ENCODE results near the gene DTX2. TPM values are rescaled to one million over a fixed set of nuclear protein-coding genes. Genes with fewer than 3 reads are reported as not detected.
"Not testable (repeated sequence)": the region's sequence is repeated elsewhere in the genome, so short reads cannot be mapped to it uniquely, and the experiment has no call there.

DTX2 gene
- total RNA-seq, 4 donors from 2014 or later, result 15.4 to 28.6 (median 24.8) TPM

DNA sequence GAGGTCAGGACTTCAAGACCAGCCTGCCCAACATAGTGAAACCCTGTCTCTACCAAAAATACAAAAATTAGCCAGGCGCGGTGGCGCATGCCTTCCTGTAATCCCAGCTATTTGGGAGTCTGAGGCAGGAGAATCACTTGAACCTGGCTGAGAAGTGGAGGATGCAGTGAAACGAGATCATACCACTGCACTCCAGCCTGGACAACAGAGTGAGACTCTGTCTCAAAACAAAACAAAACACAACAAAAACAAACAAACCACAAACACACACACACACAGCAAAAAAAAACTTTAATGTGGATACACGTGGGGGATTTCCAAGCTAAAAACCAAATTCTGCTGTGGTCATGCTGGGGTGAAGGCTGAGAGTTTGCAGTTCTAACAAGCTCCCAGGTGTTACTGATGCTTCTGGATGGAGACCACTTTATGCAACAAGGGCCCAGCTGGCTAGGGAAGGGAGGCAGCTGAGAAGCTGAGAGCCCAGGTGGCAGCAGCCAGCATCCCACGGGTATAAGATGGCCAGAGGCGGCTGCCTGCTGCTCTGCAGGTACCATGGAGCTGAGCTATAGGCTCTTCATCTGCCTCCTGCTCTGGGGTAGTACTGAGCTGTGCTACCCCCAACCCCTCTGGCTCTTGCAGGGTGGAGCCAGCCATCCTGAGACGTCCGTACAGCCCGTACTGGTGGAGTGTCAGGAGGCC, 36.9 kb upstream of the DTX2 start, which contains the start of gene ZP3:
TSS of gene ZP3 (plus strand) at position 538 of the 699 bp plus-strand sequence. CDS start at position 553, 15 bp downstream.
- H3K27ac ChIP-seq, result no peak within 1 kb of the TSS
- 51 to 86% methylated on average over 2 to 5 of the region's 10 CpGs for WGBS, 2 donors (ENCODE audit: low coverage in 1 of 2)

DNA sequence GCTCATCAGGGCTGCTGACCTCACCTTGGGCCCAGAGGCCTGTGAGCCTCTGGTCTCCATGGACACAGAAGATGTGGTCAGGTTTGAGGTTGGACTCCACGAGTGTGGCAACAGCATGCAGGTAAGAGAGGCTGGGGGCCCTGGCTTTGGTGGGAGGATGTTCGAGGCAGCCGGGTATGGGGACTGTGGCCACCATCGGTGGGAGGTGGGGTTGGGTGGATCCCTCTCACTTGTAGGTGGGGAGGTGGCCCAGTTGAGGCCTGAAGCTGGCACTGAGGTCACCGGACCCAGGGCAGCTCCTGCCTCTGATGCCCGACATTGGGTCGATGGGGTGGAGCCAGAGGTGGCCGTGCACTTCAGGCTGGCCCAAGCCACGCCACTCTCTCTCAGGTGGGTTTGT, 36.4 kb upstream of the DTX2 start:
- 80% methylated on average over 1 of the region's 9 CpGs; no CpG with 5 or more reads in 1 of the 2 donors for WGBS, 2 donors (ENCODE audit: low coverage in 1 of 2)
- TF ChIP-seq EP300 (IDR thresholded peaks at IDR 0.05) (no peak), POLR2AphosphoS5 (IDR thresholded peaks at IDR 0.05) (no peak), POLR2A (IDR thresholded peaks at IDR 0.05) (no peak)
- TF ChIP-seq, protein P1, sequence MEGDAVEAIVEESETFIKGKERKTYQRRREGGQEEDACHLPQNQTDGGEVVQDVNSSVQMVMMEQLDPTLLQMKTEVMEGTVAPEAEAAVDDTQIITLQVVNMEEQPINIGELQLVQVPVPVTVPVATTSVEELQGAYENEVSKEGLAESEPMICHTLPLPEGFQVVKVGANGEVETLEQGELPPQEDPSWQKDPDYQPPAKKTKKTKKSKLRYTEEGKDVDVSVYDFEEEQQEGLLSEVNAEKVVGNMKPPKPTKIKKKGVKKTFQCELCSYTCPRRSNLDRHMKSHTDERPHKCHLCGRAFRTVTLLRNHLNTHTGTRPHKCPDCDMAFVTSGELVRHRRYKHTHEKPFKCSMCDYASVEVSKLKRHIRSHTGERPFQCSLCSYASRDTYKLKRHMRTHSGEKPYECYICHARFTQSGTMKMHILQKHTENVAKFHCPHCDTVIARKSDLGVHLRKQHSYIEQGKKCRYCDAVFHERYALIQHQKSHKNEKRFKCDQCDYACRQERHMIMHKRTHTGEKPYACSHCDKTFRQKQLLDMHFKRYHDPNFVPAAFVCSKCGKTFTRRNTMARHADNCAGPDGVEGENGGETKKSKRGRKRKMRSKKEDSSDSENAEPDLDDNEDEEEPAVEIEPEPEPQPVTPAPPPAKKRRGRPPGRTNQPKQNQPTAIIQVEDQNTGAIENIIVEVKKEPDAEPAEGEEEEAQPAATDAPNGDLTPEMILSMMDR (IDR thresholded peaks at IDR 0.05), result no peak
- peaks cover 25% of the 10 kb centered on the region for H3K27me3 ChIP-seq
- no peaks in the 10 kb centered on the region for H3K36me3 ChIP-seq
- H3K27ac ChIP-seq, result no peak overlapping the region
- peaks cover 0 to 2% (median 0%) of the 10 kb centered on the region in 3 donors for H3K9me3 ChIP-seq
- no peak for ATAC-seq
- H3K4me3 ChIP-seq, result no peak overlapping the region
- H3K4me1 ChIP-seq, result no peaks in the 10 kb centered on the region

More for the DNA sequence above, 36.9 kb upstream of the DTX2 start, which contains the start of gene ZP3:
- Histone ChIP-seq H3K27me3 (peaks cover 30% of the 10 kb centered on the region), H3K9me3 (peaks cover 0 to 7% (median 0%) of the 10 kb centered on the region in 3 donors), H3K36me3 (no peaks in the 10 kb centered on the region), H3K4me3 (no peak within 1 kb of the TSS), H3K4me1 (no peaks in the 10 kb centered on the region)
- ATAC-seq, result no peak
- TF ChIP-seq EP300 (IDR thresholded peaks at IDR 0.05) (no peak), POLR2A (IDR thresholded peaks at IDR 0.05) (no peak), POLR2AphosphoS5 (IDR thresholded peaks at IDR 0.05) (no peak)
- TF ChIP-seq, protein P1 (IDR thresholded peaks at IDR 0.05), result no peak

DNA sequence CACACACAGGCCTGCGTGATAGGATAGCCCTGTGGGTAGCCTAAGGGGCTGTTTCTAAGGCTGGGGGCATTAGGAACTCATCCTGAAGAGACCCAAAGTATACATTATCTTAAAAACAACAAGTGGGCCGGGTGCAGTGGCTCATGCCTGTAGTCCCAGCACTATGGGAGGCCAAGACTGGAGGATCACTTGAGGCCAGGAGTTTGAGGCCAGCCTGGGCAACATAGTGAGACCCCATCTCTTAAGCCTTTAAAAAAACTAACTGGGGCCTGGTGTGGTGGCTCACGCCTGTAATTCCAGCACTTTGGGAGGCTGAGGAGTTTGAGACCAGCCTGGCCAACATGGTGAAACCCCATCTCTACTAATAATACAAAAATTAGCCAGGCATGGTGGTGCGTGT, 36.0 kb upstream of the DTX2 start:
- 78% methylated on average over 1 of the region's 4 CpGs; no CpG with 5 or more reads in 1 of the 2 donors for WGBS, 2 donors (ENCODE audit: low coverage in 1 of 2)

DNA sequence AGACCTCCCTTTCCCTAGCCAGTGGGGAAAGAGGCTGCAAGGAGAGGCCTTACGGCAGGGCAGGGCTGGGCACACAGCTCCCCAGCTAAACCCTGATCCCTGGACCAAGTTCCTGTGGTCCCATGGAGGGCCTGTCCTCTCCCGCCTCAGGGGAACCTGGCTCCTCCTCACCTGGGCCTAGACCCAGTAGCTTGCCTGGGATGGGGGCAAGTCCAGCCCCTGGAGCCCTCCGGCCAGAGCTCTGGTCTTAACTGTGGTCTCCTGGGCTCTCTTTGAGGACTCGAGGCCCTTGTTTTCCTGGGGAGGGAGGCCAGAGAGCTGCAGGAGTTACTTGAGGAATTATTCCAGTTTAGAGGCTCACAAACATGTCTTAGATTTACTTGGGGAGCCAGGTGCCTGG, 35.3 kb upstream of the DTX2 start:
- no peaks in the 10 kb centered on the region for H3K36me3 ChIP-seq
- H3K9me3 ChIP-seq, result no peaks in the 10 kb centered on the region
- TF ChIP-seq, protein P1 (IDR thresholded peaks at IDR 0.05), result no peak
- TF ChIP-seq POLR2AphosphoS5 (IDR thresholded peaks at IDR 0.05) (no peak), EP300 (IDR thresholded peaks at IDR 0.05) (no peak), POLR2A (IDR thresholded peaks at IDR 0.05) (no peak)
- WGBS, 2 donors (ENCODE audit: low coverage in 1 of 2), result 100% methylated on average over 2 of the region's 4 CpGs; no CpG with 5 or more reads in 1 of the 2 donors
- no peak overlapping the region for H3K4me3 ChIP-seq
- no peak overlapping the region for H3K27ac ChIP-seq
- no peak for ATAC-seq
- H3K27me3 ChIP-seq, result peaks cover 24% of the 10 kb centered on the region
- H3K4me1 ChIP-seq, result no peaks in the 10 kb centered on the region

More for the DNA sequence above, 36.0 kb upstream of the DTX2 start:
- not testable (repeated sequence) for H3K4me3 ChIP-seq, H3K27ac ChIP-seq, ATAC-seq, H3K4me1 ChIP-seq, H3K36me3 ChIP-seq, H3K9me3 ChIP-seq
- H3K27me3 ChIP-seq, result peaks cover 24% of the 10 kb centered on the region

DNA sequence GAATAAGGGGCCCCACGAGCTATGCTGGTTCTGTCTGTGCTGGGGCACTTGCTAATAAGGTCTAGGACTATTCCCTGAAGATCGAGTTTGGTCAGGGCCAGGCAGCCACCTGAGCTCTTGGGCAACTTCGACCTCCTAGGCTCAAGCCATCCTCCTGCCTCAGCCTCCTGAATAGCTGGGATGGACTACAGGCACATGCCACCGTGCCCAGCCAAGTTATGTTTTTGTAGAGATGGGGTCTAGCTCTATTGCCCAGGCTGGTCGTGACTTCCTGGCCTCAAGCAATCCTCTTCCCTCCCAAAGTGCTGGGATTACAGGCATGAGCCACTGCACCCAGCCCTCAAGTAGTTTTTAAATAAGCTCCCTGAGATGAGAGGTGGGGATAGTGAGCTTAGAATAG, 33.9 kb upstream of the DTX2 start:
- no peaks in the 10 kb centered on the region for H3K4me1 ChIP-seq
- TF ChIP-seq, protein P1 (IDR thresholded peaks at IDR 0.05), result no peak
- no peak for TF ChIP-seq POLR2AphosphoS5 (IDR thresholded peaks at IDR 0.05)
- no peak for TF ChIP-seq EP300 (IDR thresholded peaks at IDR 0.05)
- no peak for TF ChIP-seq POLR2A (IDR thresholded peaks at IDR 0.05)
- no peak for ATAC-seq
- no peak overlapping the region for H3K27ac ChIP-seq
- no peak overlapping the region for H3K4me3 ChIP-seq
- H3K36me3 ChIP-seq, result no peaks in the 10 kb centered on the region
- H3K27me3 ChIP-seq, result peaks cover 24% of the 10 kb centered on the region
- no peaks in the 10 kb centered on the region for H3K9me3 ChIP-seq
- 67 to 75% methylated on average over 1 to 2 of the region's 5 CpGs for WGBS, 2 donors (ENCODE audit: low coverage in 1 of 2)

All from gastroesophageal sphincter (tissue), 4 donors.